NCI-H2196 (cell line): Measurements from ENCODE around the gene GALNT6.

Experiments used
- DNase-seq: peaks from one replicate; lab custom pipeline; 2025; ENCODE audit not compliant: unreplicated experiment; lab: John Stamatoyannopoulos, UW

The GALNT6 gene

DNA sequence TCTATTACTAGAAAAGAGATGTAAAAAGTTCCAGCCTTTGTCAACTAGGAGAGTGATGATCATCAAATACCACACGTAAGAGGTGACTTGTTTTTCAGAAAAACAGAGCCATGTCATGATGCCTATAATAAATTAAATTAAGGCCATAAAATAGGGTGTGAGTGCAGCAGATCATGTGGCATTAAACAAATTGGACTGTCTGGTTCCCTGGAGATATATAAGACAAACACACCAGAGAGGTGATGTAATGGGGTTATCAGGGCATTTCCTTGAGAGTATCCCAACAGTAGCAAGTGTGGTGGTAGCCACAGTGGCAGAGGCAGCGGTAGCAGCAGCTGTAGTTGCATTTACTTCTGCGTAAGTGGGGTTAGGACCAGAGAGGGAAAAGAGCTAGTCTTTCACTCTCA lies 14.6 kb upstream of the GALNT6 start:
- DNase-seq: peak; percentile 33

GRCh38 chr12:51404627-51405026 lies 13.4 kb upstream of the GALNT6 start:
- no peak for DNase-seq

DNA sequence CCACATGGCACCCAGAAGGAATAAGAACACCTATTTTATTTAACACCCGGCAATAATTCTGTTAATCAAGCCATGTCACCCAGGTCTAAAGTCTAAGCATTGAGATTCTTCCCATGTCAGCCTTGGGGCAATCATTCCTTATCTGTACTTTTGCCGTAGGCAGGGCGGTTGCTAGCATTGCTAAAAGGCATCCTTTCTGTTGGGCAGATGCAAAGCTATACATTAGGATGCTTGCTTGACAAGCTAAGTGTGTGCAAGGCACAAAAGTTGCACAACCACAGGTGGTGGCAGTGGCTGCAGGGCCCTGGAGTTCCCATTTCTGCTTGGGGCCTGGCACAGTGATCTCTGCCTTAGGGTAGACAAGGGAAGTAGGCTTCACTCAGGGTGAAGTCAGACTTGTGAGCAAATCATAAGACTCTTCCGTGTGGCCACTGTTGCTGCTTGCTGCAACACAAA lies 12.5 kb upstream of the GALNT6 start:
- DNase-seq: no peak

- no peak for DNase-seq
Measured at GRCh38 chr12:51403159-51403558, 12.0 kb upstream of the GALNT6 start.

DNA sequence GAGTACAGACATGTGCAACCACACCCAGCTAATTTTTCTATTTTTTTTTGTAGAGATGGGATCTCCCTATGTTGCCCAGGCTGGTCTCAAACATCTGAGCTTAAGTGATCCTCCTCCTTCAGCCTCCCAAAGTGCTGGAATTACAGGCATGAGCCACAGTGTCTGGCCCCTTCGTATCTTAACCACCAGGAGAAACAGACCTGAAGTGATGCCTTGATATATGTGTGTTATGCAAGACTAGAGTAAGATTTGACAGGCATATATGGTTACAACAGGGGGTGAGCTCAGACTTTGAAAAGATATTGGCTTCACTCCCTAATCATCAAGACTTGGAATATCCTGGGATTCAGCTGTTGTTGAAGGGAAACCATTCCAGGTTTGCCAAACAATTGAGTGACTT lies 10.7 kb upstream of the GALNT6 start:
- DNase-seq: no peak

GRCh38 chr12:51401486-51401885 lies 10.3 kb upstream of the GALNT6 start:
- no peak for DNase-seq

- DNase-seq: no peak
Measured at GRCh38 chr12:51401020-51401419, 9.8 kb upstream of the GALNT6 start.

DNA sequence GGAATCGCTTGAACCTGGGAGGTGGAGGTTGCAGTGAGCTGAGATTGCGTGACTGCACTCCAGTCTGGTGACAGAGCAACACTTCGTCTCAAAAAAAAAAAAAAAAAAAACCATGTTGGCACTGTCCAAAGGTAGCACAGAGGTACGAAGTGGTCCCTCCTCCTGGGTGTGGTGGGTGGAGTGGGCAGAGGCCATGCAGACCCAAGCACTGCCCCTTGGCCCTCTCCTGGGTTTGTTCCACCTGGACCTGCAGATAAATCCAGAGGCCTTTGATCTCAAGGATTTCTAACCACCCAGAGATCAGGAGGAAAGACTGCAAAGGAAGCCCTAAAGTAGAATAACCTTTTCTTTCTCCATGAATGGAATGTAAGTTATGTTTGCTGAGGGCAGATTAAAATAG lies 8.7 kb upstream of the GALNT6 start:
- no peak for DNase-seq

- DNase-seq: no peak
Measured at GRCh38 chr12:51397670-51398069, 6.5 kb upstream of the GALNT6 start.

DNA sequence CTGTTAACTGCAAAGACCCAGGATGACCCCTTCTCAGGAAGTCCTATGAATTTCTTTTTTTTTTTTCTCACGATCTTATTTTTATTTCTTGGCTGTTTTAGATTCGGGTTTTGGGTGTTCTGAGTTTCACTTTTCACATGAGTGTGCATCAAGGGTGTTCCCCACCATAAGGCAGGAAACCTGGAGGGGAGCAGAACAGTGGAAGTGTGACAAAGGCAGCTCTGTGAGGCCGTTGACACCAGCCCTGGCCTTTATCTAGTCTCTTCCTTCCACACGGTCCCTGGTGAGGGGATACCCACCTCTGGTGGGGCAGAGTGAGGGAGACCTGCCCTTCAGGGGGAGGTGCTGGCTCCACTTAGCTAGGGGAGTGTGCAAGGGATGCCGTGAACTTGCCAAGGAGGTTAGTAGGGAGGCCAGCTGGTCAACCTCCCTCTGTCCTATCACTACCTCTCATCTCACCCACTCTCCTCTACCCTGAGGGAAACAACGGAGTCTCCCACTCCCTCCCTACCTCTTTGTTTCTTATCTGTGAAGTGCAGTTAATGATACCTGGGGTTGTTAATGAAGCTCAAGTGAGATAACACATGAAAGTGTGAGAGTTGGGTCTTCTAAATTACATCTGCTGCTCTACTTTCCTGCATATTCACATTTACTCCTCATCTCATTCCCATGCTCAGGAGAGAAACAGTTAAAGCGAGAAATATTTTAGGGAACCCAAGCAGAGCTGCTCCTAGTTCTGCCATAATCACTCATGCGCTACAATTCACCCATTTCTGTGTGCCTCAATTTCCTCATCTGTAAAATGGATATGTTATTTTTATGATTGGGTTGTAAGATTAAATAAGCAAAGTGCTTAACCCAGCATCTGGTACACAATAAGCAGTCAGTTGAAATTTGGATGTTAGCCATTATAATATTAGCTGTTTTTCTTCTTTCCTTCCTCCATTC lies 4.4 kb upstream of the GALNT6 start:
- no peak for DNase-seq

- no peak for DNase-seq
Measured at GRCh38 chr12:51393676-51394545, 2.7 kb upstream of the GALNT6 start.

- DNase-seq: no peak
Measured at GRCh38 chr12:51392556-51393237, 1.5 kb upstream of the GALNT6 start.

DNA sequence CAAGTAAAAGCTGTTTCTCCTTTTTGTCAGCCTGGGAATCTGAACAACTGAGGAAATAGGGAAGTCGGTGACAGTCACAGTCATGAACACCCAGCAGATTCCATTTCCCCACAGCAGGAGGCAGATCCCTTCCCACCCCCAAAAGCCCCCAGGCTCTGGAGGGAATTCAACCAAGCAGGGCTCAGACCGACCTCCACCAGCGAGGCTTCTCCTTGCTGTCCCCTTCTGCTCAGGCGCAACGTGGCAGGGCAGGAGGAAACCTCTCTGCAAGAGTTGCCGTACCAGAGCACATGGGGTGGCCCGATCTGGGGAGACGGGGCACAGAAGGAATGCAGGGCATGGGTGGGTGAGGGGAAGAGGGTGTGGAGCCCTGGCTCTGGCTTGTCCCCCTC lies 319 bp downstream of the GALNT6 start:
- DNase-seq: no peak

- DNase-seq: no peak
Measured at GRCh38 chr12:51390457-51390856, 749 bp downstream of the GALNT6 start.

DNA sequence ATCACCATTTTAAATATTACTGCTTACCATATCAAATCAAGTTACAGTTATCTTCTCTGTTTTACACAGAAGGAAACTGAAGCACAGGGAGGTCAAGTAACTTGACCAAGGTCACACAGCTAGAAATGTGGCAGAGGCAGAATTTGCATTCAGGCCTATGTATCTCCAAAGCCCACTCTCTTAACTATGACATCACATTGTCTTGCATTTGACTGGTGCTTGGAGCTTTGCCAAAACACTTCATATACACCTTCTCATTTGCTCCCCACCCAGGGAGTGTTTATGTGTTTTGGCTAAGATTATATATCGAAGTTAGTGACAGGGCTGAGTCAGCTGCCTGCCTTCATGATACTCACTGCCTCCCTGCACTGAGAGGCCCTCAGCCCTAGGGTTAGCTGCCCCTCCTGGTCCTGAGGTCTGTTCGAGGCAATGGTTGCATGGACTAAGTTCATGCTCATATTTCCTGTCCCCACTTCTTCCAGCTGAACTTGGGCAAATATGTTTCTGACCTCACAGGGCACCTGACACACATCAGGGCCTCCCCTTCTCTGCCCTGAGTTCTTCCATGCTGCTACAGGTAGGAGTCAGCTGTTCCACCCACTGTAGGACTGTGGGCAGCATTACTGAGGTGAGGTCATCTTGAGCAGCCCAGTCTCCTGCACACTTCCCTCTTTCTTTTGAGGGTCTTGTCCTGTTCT lies 1.8 kb downstream of the GALNT6 start:
- DNase-seq: no peak

- DNase-seq: no peak
Measured at GRCh38 chr12:51388846-51389245, 2.4 kb downstream of the GALNT6 start.

DNA sequence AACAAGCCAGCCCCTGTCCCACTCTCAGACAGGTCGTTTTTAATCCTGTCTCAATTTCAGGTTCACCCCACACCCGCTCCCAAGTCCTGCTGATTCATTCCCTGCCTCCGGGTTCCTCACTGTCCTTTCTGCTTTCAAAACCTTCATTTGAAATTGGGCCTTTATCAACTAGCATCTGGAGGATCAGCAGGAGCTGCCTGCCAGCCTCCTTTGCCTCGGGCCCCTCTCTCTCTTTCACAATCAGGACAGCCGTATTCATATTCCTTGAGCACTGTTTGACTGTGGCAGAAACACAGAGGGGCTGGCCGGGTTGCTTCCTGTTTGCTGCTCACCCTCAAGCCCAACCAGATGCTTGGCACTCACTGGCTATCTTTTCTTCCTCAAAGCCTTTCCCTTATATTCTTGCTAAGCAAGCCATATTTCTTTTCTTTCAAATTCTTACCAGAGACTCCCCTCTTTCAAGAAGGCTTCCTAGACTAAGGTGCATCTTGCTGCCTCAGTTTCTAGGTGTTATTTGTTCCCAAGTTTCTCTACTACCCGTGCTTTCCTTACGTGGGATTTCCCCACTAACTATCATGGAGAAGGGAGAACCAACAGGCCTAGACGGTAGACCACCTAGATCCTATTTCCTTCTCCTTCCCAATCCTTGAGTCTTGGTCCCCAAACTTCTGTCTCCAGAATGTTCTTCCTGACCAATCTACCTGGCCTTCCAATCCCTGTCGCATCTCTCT lies 3.0 kb downstream of the GALNT6 start:
- DNase-seq: no peak

DNA sequence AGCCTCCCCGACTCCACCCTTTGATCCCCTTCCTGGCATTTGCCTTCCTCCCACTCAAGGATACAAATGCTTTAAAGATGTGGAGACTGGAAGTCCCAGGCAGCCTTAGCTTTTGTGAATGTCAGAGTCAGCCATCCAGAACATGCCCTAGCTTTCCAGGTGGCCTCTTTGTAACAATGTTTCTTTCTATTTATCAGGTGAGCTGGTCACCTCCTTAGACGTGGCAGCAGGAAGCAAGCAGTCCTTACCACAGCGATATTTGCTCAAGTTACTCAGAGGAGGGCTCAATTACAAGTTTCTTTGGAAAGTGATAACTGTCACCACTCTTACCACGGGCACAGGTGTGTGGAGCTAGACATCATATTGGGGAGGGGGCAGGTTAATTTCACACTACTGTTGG lies 4.9 kb downstream of the GALNT6 start:
- DNase-seq: peak; percentile 56

- peak; percentile 74 for DNase-seq
Measured at GRCh38 chr12:51383269-51383905, 7.8 kb downstream of the GALNT6 start.

- no peak for DNase-seq
Measured at GRCh38 chr12:51382173-51382572, 9.0 kb downstream of the GALNT6 start.
